WTC11 (cell line): Measurements from ENCODE around the gene RASA4.
"Not testable (repeated sequence)": the region's sequence is repeated elsewhere in the genome, so short reads cannot be mapped to it uniquely, and the experiment has no call there.

Experiments used
- CBFB ChIP-seq: sonication (generic); formaldehyde crosslinking; IDR thresholded peaks from 2 replicates; pipeline ENCODE4 v1.8.1; 2022; ENCODE audit warnings: mild to moderate bottlenecking, low read depth, missing genetic modification reagents
- CREB1 ChIP-seq: sonication (generic); formaldehyde crosslinking; IDR thresholded peaks from 2 replicates; pipeline ENCODE4 v1.8.0; 2023; ENCODE audit warnings: mild to moderate bottlenecking, missing genetic modification reagents
- JUN ChIP-seq: sonication (generic); formaldehyde crosslinking; IDR thresholded peaks from 2 replicates; pipeline ENCODE4 v1.8.0; 2023; ENCODE audit warnings: mild to moderate bottlenecking, missing genetic modification reagents
- NR2C2 ChIP-seq: sonication (generic); formaldehyde crosslinking; IDR thresholded peaks from 2 replicates; pipeline ENCODE4 v1.8.0; 2022; ENCODE audit warnings: mild to moderate bottlenecking, missing genetic modification reagents
- TEAD4 ChIP-seq: sonication (generic); formaldehyde crosslinking; IDR thresholded peaks from 2 replicates; pipeline ENCODE4 v1.8.0; 2022; ENCODE audit warnings: mild to moderate bottlenecking, missing genetic modification reagents
- ZNF121 ChIP-seq: sonication (generic); formaldehyde crosslinking; IDR thresholded peaks from 2 replicates; pipeline ENCODE4 v1.8.0; 2023; ENCODE audit warnings: missing genetic modification reagents
- ZNF317 ChIP-seq: sonication (generic); formaldehyde crosslinking; IDR thresholded peaks from 2 replicates; pipeline ENCODE4 v1.8.1; 2023; ENCODE audit warnings: low read depth, mild to moderate bottlenecking, moderate library complexity, missing genetic modification reagents, borderline replicate concordance
- TF ChIP-seq, protein P1 (sequence below): fragments of 200-600 bp; IDR thresholded peaks from 2 replicates; pipeline ENCODE4 v1.8.0; 2022; ENCODE audit warnings: antibody characterized with exemption
- TF ChIP-seq, protein P2 (sequence below): sonication (generic); formaldehyde crosslinking; IDR thresholded peaks from 2 replicates; pipeline ENCODE4 v1.8.1; 2023; ENCODE audit warnings: mild to moderate bottlenecking, moderate library complexity, missing genetic modification reagents
- TF ChIP-seq, protein P3 (sequence below): sonication (generic); formaldehyde crosslinking; IDR thresholded peaks from 2 replicates; pipeline ENCODE4 v1.8.0; 2022; ENCODE audit warnings: mild to moderate bottlenecking, missing genetic modification reagents
- TF ChIP-seq, protein P4 (sequence below): sonication (generic); formaldehyde crosslinking; IDR thresholded peaks from 2 replicates; pipeline ENCODE4 v1.8.0; 2023; ENCODE audit warnings: missing genetic modification reagents, mild to moderate bottlenecking, borderline replicate concordance

DNA sequence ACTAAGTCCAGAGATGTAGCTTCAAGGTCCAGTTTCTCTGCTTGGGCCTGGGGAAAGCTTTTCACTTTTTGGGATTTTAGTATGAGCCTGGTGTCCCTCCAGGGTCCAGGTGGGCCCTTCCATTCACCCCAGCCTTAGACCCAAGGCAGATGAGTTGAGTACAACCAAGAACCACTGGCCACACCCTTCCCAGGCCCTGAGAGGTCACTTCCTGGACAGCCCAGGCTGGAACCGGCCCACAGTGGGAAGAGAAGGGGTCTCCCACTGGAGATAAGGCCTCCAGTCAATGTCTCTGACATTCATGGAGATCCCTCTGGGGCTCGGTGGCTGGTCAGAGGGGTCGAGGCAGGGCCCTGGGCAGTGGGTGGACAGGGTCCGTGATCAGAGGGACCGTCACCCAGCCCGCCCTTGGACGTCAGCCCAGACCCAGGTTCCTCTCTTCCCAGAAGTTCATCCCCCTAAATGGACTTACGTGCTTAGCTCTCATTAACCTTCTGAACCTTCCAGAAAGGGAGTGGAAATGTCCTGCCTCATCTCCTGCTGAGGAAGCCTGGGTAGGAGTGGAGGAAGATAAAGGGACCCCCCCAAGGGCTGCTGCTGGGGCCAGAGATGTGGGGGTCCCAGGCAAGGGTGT, 10.8 kb upstream of the RASA4 start:
- TF ChIP-seq, protein P1, sequence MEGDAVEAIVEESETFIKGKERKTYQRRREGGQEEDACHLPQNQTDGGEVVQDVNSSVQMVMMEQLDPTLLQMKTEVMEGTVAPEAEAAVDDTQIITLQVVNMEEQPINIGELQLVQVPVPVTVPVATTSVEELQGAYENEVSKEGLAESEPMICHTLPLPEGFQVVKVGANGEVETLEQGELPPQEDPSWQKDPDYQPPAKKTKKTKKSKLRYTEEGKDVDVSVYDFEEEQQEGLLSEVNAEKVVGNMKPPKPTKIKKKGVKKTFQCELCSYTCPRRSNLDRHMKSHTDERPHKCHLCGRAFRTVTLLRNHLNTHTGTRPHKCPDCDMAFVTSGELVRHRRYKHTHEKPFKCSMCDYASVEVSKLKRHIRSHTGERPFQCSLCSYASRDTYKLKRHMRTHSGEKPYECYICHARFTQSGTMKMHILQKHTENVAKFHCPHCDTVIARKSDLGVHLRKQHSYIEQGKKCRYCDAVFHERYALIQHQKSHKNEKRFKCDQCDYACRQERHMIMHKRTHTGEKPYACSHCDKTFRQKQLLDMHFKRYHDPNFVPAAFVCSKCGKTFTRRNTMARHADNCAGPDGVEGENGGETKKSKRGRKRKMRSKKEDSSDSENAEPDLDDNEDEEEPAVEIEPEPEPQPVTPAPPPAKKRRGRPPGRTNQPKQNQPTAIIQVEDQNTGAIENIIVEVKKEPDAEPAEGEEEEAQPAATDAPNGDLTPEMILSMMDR = not testable (repeated sequence)
- not testable (repeated sequence) for TF ChIP-seq ZNF121 (CRISPR knock-in tag); TEAD4; JUN; CREB1 (CRISPR knock-in tag); NR2C2; ZNF317; CBFB (CRISPR knock-in tag)
- TF ChIP-seq, protein P2, sequence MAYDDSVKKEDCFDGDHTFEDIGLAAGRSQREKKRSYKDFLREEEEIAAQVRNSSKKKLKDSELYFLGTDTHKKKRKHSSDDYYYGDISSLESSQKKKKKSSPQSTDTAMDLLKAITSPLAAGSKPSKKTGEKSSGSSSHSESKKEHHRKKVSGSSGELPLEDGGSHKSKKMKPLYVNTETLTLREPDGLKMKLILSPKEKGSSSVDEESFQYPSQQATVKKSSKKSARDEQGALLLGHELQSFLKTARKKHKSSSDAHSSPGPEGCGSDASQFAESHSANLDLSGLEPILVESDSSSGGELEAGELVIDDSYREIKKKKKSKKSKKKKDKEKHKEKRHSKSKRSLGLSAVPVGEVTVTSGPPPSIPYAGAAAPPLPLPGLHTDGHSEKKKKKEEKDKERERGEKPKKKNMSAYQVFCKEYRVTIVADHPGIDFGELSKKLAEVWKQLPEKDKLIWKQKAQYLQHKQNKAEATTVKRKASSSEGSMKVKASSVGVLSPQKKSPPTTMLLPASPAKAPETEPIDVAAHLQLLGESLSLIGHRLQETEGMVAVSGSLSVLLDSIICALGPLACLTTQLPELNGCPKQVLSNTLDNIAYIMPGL (CRISPR knock-in tag) = not testable (repeated sequence)
- TF ChIP-seq, protein P3, sequence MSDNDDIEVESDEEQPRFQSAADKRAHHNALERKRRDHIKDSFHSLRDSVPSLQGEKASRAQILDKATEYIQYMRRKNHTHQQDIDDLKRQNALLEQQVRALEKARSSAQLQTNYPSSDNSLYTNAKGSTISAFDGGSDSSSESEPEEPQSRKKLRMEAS (CRISPR knock-in tag) = not testable (repeated sequence)
- TF ChIP-seq, protein P4, sequence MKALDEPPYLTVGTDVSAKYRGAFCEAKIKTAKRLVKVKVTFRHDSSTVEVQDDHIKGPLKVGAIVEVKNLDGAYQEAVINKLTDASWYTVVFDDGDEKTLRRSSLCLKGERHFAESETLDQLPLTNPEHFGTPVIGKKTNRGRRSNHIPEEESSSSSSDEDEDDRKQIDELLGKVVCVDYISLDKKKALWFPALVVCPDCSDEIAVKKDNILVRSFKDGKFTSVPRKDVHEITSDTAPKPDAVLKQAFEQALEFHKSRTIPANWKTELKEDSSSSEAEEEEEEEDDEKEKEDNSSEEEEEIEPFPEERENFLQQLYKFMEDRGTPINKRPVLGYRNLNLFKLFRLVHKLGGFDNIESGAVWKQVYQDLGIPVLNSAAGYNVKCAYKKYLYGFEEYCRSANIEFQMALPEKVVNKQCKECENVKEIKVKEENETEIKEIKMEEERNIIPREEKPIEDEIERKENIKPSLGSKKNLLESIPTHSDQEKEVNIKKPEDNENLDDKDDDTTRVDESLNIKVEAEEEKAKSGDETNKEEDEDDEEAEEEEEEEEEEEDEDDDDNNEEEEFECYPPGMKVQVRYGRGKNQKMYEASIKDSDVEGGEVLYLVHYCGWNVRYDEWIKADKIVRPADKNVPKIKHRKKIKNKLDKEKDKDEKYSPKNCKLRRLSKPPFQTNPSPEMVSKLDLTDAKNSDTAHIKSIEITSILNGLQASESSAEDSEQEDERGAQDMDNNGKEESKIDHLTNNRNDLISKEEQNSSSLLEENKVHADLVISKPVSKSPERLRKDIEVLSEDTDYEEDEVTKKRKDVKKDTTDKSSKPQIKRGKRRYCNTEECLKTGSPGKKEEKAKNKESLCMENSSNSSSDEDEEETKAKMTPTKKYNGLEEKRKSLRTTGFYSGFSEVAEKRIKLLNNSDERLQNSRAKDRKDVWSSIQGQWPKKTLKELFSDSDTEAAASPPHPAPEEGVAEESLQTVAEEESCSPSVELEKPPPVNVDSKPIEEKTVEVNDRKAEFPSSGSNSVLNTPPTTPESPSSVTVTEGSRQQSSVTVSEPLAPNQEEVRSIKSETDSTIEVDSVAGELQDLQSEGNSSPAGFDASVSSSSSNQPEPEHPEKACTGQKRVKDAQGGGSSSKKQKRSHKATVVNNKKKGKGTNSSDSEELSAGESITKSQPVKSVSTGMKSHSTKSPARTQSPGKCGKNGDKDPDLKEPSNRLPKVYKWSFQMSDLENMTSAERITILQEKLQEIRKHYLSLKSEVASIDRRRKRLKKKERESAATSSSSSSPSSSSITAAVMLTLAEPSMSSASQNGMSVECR = not testable (repeated sequence)
